Esophagus squamous epithelium (tissue), 4 donors: Measurements from ENCODE around the gene GZMA.

Experiments
- CTCF ChIP-seq, 6 experiments: fragments of 450-650 bp in 4 of 6; fragments of 200-600 bp in 2 of 6; sonication (generic) in 2 of 6; IDR thresholded peaks; one replicate each; pipeline ENCODE4 v1.5.1; 2016 to 2019; ENCODE audit warnings: antibody characterized with exemption in 6 of 6, mild to moderate bottlenecking in 4 of 6, moderate library complexity in 4 of 6
- POLR2A ChIP-seq, 4 donors: fragments of 450-650 bp; IDR thresholded peaks; one replicate each; pipeline ENCODE4 v1.6.1; 2017; ENCODE audit warnings: antibody characterized with exemption in 4 of 4, mild to moderate bottlenecking in 4 of 4, moderate library complexity in 3 of 4

DNA sequence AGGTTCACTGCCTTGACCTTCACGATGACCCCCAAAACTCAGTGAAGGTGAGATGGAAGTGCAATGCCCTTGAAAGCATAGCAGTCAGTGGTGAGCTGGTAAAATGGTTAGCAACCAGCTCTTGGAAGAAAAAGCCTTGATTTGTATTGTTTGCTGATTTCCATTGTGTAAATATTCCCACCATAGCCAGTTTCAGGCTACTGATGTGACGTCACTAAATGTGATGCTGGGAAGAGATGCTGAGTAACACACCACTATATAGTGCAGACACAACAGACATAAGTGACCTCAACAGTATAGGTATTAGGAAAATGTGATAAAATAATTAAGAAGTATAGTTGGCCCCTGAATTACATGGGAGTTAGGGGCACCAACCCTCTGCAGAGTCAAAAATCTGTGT is 47.3 kb upstream of the GZMA start:
- TF ChIP-seq CTCF (IDR thresholded peaks at IDR 0.05) (no peak), POLR2A (IDR thresholded peaks at IDR 0.05) (no peak)
